Measurements from ENCODE around the gene TMSB4X.
"Not testable (repeated sequence)": the region's sequence is repeated elsewhere in the genome, so short reads cannot be mapped to it uniquely, and the experiment has no call there.

- not testable (repeated sequence) for TF ChIP-seq CTCF, MAX, MYC (IDR thresholded peaks at IDR 0.05; ENCODE audit: low read depth, low read length)
Measured at GRCh38 chrX:12980039-12980438, 5.1 kb downstream of the TMSB4X start.
